OCI-LY1 (cell line): ENCODE data around the gene APLP1.

Experiments used
- CTCF ChIP-seq: fragments of 200-600 bp; sonication (generic), shearing (Covaris generic); IDR thresholded peaks from 2 replicates; pipeline ENCODE4 v1.5.1; 2017; ENCODE audit warnings: mild to moderate bottlenecking, antibody characterized with exemption, low read length, moderate library complexity, mixed read lengths
- EZH2 ChIP-seq: fragments of 200-600 bp; sonication (generic), shearing (Covaris generic); IDR thresholded peaks from 2 replicates; pipeline ENCODE4 v1.8.0; 2017; ENCODE audit warnings: borderline replicate concordance, mixed run types, mild to moderate bottlenecking, antibody characterized with exemption, low read length, moderate library complexity, mixed read lengths

DNA sequence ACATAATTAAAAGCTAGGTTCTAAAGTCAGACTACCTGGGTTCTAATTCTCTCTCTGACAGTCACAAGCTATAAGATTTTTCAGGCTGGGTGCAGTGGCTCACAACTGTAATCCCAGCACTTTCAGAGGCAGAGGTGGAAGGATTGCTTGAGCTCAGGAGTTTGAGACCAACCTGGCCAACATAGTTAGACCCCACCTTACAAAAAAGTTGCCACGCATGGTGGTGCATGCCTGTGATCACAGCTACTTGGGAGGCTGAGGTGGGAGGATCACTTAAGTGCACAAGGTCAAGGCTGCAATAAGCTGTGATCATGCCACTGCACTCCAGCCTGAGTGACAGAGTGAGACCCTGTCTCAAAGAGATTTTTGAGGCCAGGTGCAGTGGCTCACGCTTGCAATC is 26.0 kb downstream of the APLP1 start:
- TF ChIP-seq CTCF (no peak), EZH2 (no peak)
